ENCODE results near the gene KRT71.

The KRT71 gene

DNA sequence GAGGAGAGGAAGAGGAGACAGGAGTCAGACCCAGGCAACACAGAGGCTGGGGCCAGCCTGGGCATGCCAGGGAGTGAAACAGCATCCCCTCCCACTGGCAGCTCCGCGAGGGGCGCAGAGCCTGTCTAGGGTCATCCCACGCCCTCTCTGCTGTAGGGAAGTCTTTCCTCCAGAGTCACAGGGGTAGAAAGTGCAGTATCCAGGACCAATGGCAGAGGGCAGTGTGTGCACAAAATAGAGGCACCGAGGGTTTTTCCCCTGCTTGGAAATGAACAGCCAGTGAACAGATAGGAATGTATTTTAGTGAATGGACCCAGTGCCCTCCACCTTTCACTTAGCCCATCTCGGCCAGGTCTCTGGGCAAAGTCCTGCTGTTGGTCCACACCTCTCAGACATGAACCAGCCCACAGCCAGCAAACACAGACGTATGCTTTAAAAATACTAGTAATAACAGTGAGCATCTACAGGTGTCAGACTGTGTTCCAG is 30.1 kb upstream of the KRT71 start:
- peak; percentile 78 to 87 for DNase-seq (ENCODE audit: low read depth in 1 of 2, low spot score in 1 of 2)
- TF ChIP-seq JUND (IDR thresholded peaks at IDR 0.05; ENCODE audit: low read depth) = no peak
- in situ Hi-C loops (cut with HindIII; ENCODE audit: low pct_unique_long_range_greater_than_20kb, low sequenced_read_pairs) = no loop called here

DNA sequence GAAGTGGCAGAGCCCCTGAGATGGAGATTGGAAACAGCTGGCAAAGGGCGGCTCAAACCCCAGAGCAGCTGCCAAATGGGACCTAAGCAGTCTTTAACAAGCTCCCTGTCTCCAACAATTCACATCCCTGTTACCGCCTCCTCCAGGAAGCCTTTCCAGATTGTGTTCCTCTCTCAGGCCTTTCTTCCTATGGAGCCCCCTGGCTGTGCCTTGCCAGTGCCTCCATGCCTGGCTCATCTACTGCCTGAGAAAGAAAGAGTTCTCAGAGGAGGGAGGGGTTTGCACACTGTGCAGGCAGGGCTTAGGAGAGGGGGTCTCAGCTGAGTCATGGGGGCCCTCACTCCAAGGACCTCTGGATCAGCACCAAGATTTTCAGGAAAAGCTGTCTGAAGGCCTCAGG is 29.5 kb upstream of the KRT71 start:
- in situ Hi-C loops (cut with HindIII; ENCODE audit: low pct_unique_long_range_greater_than_20kb, low sequenced_read_pairs) = no loop called here
- no peak for DNase-seq (ENCODE audit: low read depth in 1 of 2, low spot score in 1 of 2)
- TF ChIP-seq JUND (IDR thresholded peaks at IDR 0.05; ENCODE audit: low read depth) = no peak

DNA sequence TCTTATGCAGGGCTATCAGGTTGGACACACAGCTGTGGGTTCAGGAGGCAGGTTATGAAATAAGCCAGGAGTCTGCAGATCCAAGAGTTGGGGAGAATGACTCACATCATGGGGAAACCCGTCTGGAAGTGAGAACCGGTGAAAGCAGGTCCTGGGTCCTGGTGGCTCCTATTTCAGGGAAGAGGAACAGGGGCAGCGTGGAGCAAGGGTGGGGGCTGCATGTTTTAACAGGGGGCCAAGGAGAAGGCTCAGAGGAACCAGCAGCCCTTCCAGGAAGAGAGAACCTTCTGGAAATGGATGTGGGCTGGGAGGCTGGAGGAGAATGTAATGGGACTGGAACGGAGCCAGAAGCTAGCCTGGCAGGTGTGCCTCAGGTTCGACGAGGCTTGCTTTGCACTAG is 28.5 kb upstream of the KRT71 start:
- in situ Hi-C loops (cut with HindIII; ENCODE audit: low pct_unique_long_range_greater_than_20kb, low sequenced_read_pairs) = no loop called here
- DNase-seq (ENCODE audit: low read depth in 1 of 2, low spot score in 1 of 2) = peak; percentile 44 to 56
- no peak for TF ChIP-seq JUND (IDR thresholded peaks at IDR 0.05; ENCODE audit: low read depth)

DNA sequence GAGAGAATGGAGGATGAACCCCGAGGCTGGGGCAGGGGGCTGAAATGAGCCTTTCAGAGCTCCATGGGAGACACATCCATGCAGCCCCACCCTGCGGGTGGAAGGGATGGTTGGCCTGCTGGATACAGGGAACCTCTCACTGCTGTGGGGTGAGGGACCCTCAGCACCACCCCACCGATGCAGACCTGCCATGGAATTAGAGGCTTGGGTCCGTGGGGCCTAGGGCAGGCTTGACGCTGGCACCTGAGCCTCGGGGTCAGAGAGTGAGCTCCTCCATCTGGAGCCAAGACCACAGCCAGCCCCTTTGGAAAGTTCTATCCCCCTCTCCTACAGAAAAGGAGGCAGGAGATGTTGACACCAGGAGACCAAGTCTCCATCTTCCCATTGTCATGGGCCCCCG is 28.1 kb upstream of the KRT71 start:
- TF ChIP-seq JUND (IDR thresholded peaks at IDR 0.05; ENCODE audit: low read depth) = no peak
- DNase-seq (ENCODE audit: low read depth in 1 of 2, low spot score in 1 of 2) = no peak
- in situ Hi-C loops (cut with HindIII; ENCODE audit: low pct_unique_long_range_greater_than_20kb, low sequenced_read_pairs) = no loop called here

DNA sequence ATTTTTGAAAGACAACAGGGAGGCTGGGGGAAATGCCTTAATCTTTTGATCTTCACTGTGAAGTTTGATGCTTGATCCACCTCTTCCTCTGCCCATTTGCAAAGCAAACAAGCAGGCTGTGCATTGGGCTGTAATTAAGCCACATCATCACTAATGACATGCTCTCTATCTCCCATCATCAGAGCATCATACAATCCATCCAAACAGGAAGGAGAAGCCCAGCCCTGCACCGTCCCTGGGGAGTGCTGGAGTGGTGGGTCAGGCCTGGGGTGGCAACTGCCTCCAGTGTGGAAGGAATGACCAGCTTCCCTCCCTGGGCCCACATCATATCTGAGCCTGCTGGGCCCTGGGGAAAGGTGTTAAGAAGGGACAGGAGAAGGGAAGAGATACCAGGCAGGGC is 27.6 kb upstream of the KRT71 start:
- in situ Hi-C loops (cut with HindIII; ENCODE audit: low pct_unique_long_range_greater_than_20kb, low sequenced_read_pairs) = no loop called here
- DNase-seq (ENCODE audit: low read depth in 1 of 2, low spot score in 1 of 2) = no peak
- no peak for TF ChIP-seq JUND (IDR thresholded peaks at IDR 0.05; ENCODE audit: low read depth)

DNA sequence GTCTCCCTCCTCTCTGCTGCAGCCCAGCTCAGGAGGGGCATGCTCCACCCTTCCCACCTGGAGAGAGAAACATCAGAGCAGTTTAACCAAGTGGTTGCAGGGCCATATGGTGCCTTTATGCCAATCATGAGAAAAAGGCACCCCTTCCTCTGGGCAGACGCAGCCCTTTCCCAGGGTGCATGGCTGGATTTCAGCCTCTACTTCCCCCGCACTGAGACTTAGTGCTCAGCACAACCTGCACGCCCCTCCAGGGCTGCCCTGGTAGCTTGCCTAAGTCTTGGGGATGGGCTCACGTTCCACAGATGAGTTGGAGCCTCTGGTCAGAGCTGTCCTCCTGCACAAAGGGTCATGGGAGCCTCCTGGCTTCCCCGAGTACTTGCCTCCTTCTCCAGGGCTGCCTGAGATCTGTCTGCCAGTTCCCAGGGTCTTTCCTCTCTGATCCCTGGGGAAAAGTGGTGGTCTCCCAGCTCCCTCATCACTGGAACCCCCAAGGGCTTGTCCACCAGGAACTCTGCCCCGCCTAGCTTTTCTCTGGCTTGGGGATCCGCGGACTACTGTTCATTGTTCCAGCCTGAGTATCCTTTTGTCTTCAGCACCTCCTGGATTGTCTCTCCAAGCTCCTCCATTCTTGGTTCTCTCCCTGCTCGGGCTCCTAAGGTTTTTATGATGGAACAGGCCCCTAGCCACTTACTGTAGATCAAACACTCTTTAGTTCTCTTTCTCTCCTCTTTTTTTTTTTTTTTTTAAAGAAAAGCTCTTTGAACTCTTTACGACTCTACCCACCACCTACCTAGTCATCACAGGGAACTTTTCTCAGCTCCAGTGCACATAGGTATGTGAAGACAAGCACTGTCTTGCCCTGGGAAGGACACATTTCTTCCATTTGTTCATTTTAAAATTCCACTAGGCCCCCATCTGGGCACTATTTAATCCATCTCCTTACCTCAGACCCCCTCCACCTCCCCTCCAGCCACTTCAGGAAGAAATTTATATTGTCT is 26.8 kb upstream of the KRT71 start:
- TF ChIP-seq JUND (IDR thresholded peaks at IDR 0.05; ENCODE audit: low read depth) = no peak
- in situ Hi-C loops (cut with HindIII; ENCODE audit: low pct_unique_long_range_greater_than_20kb, low sequenced_read_pairs) = no loop called here
- DNase-seq (ENCODE audit: low read depth in 1 of 2, low spot score in 1 of 2) = no peak

DNA sequence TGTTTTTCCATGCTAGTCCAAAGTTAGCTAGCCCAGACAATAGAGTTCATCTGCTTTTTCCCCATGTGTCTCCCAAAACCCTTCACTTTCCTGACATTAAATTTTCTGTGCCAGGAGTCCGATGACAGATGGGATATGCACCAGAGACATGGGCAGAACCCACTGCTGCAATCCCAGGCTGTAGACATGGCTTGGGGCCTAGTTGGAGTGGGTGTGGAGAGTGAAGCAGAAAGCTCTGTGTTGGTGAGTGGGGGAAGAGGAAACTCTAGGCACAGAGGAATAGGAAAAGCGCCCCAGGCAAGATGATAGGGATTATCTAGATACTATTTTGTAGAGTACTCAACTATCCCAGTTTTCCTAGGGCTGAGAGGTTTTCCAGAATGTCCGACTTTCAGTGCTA is 25.5 kb upstream of the KRT71 start:
- in situ Hi-C loops (cut with HindIII; ENCODE audit: low pct_unique_long_range_greater_than_20kb, low sequenced_read_pairs) = no loop called here
- no peak for TF ChIP-seq JUND (IDR thresholded peaks at IDR 0.05; ENCODE audit: low read depth)
- no peak for DNase-seq (ENCODE audit: low read depth in 1 of 2, low spot score in 1 of 2)

DNA sequence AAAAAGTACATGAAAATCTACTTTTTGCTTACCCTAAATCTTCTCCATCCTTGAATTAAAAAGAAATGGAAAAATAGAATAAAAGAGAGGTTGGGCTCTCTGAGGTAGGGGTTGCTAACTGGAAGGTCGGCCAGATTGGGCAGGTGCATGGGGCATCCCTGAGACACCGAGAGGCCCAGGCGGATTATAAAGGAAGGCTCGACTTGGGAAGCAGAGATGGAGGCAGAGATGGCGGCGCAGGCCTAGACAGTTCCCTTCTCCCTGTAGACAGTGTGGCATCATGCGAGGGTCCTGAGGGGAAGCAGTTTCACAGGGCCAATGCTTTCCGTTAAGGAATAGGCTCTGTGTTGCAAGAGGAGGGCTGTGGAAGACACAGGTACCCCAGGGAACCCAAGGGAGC is 24.4 kb upstream of the KRT71 start:
- DNase-seq (ENCODE audit: low read depth in 1 of 2, low spot score in 1 of 2) = no peak
- TF ChIP-seq JUND (IDR thresholded peaks at IDR 0.05; ENCODE audit: low read depth) = no peak
- in situ Hi-C loops (cut with HindIII; ENCODE audit: low pct_unique_long_range_greater_than_20kb, low sequenced_read_pairs) = no loop called here

DNA sequence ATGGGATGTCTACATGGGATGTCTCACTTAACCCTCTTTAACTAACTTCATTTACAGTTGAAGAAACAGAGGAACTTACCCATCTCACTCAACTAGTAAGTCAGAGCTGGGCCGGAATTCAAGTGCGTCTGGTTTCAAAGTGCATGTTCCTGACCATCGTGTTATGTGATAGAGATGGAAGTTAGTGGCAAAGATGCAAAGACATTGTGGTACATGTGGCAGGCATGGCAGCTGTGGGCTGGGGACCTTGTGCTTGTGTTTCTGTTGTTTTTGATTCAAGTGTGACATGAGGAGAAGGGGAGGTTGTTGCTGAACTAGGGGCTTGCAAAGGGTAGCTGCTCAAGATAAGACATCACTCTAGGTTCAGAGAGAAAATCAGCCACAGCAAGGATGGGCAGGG is 23.0 kb upstream of the KRT71 start:
- in situ Hi-C loops (cut with HindIII; ENCODE audit: low pct_unique_long_range_greater_than_20kb, low sequenced_read_pairs) = no loop called here
- no peak for DNase-seq (ENCODE audit: low read depth in 1 of 2, low spot score in 1 of 2)
- no peak for TF ChIP-seq JUND (IDR thresholded peaks at IDR 0.05; ENCODE audit: low read depth)

DNA sequence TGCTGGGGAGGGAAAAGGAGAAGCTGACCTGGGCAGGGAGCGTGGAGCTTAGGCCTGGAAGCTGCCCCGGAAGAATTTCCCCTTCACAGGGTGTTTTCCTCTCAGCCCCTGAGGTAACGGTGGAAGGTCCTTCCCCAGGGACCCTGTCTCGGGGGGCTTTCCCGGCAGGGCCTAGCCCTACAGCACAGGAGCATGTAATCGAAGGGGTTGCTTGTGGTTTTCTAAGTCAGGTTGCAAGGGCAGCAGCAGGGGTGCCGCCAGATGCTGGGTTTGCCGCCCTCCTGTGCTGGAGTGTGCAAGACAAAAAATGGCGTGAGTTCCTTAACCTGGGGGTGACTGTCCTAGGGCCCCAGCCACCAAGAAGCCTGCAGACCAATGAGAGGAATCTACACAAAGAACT is 22.3 kb upstream of the KRT71 start:
- no peak for TF ChIP-seq JUND (IDR thresholded peaks at IDR 0.05; ENCODE audit: low read depth)
- no peak for DNase-seq (ENCODE audit: low read depth in 1 of 2, low spot score in 1 of 2)
- in situ Hi-C loops (cut with HindIII; ENCODE audit: low pct_unique_long_range_greater_than_20kb, low sequenced_read_pairs) = no loop called here

DNA sequence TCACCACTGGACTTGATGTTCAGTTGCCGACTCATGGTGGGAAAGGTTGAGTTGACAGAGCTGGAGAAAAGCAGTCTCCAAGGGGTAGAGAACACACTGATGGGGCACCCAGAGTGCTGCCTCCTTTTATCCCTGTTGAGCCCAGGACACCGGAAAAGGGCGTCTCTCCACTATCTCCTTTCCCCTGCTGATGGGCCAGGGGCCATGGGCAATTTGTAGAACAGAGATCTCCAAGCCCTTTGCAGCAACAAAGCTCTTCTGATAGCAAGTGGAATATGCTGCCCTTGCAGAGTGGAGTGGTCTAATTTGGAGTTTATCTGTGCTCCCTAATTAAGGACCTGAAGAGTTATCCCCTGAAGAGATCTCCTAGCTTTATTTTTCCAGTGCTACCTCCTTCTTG is 20.8 kb upstream of the KRT71 start, which contains the start of gene KRT74:
KRT74 (minus strand) TSS at position 101 of the 400 bp plus-strand sequence; CDS start at position 35, 66 bp downstream.
- DNase-seq (ENCODE audit: low read depth in 1 of 2, low spot score in 1 of 2) = no peak
- in situ Hi-C loops (cut with HindIII; ENCODE audit: low pct_unique_long_range_greater_than_20kb, low sequenced_read_pairs) = no loop called here
- TF ChIP-seq JUND (IDR thresholded peaks at IDR 0.05; ENCODE audit: low read depth) = no peak

DNA sequence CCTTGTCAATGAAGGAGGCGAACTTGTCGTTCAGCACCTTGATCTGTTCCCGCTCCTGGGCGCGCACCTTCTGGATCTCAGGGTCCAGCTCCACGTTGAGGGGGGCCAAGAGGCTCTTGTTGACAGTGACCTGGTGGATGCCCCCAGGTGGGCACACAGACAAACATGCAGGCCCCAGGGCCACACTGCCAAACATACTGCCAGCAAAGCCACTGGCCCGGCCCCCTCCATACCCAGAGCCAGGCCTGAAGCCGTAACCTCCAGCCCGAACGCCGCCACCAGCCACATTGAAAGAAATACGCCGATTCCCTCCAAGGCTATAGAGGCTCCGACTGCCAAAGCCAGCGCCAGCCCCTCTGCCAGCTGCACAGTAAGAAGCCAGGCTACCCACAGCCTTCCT is 20.4 kb upstream of the KRT71 start:
- DNase-seq (ENCODE audit: low read depth in 1 of 2, low spot score in 1 of 2) = no peak
- in situ Hi-C loops (cut with HindIII; ENCODE audit: low pct_unique_long_range_greater_than_20kb, low sequenced_read_pairs) = no loop called here
- no peak for TF ChIP-seq JUND (IDR thresholded peaks at IDR 0.05; ENCODE audit: low read depth)

DNA sequence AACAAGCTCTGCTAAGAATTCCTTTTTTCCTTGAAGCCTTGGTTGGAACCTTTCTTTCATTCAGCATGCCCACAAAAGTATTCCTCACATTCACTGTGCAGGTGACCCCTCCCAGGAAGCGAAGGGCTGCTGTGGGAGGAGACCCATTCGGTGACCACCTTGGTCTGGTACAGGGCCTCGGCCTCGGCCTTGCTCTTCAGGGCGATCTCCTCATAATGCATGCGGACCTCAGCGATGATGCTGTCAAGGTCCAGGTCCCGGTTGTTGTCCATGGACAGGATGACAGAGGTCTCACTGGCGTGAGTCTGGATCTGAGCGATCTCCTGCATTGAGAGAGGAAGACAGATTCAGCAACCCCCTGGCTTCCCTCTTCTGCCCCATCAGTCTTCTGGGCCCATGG is 17.6 kb upstream of the KRT71 start:
- DNase-seq (ENCODE audit: low read depth in 1 of 2, low spot score in 1 of 2) = no peak
- in situ Hi-C loops (cut with HindIII; ENCODE audit: low pct_unique_long_range_greater_than_20kb, low sequenced_read_pairs) = no loop called here
- TF ChIP-seq JUND (IDR thresholded peaks at IDR 0.05; ENCODE audit: low read depth) = no peak

Data from T47D (cell line).